Gastroesophageal sphincter (tissue), 3 donors: ENCODE measurements around the gene SDHA.

ENCODE experiments used
- CTCF ChIP-seq, 4 experiments: fragments of 200-600 bp in 2 of 4; fragments of 450-650 bp in 2 of 4; sonication (generic) in 1 of 4; IDR thresholded peaks; one replicate each; pipeline ENCODE4 v1.5.1; 2017 to 2019; ENCODE audit warnings: antibody characterized with exemption in 4 of 4, mild to moderate bottlenecking in 2 of 4, moderate library complexity in 2 of 4
- EP300 ChIP-seq: sonication (generic); formaldehyde crosslinking; IDR thresholded peaks from one replicate; pipeline ENCODE4 v1.6.1; 2017; ENCODE audit warnings: antibody characterized with exemption, mild to moderate bottlenecking
- POLR2A ChIP-seq, 2 donors: fragments of 450-650 bp; IDR thresholded peaks; one replicate each; pipeline ENCODE4 v1.6.1; 2017; ENCODE audit warnings: antibody characterized with exemption in 2 of 2, mild to moderate bottlenecking in 2 of 2, moderate library complexity in 1 of 2
- POLR2AphosphoS5 ChIP-seq: sonication (generic); formaldehyde crosslinking; IDR thresholded peaks from one replicate; pipeline ENCODE4 v1.6.1; 2017; ENCODE audit warnings: antibody characterized with exemption

GRCh38 chr5:199950-200645, 18.0 kb upstream of the SDHA start:
- TF ChIP-seq POLR2A (IDR thresholded peaks at IDR 0.05) (no peak), CTCF (IDR thresholded peaks at IDR 0.05) (no peak), EP300 (no peak), POLR2AphosphoS5 (no peak)
